Common myeloid progenitor, CD34-positive (primary cell): Measurements from ENCODE around the gene NXF2. TPM values are rescaled to one million over a fixed set of nuclear protein-coding genes. Genes with fewer than 3 reads are reported as not detected.
"Not testable (repeated sequence)": the region's sequence is repeated elsewhere in the genome, so short reads cannot be mapped to it uniquely, and the experiment has no call there.

Experiments used
- CTCF ChIA-PET: fragments of 350-600 bp; sonication (Branson Sonifier 250); formaldehyde crosslinking; loops from one replicate; lab custom pipeline; 2021; ENCODE audit warnings: antibody characterized with exemption; lab: Charles Lee
- POLR2A ChIA-PET: fragments of 350-600 bp; sonication (Branson Sonifier 250); formaldehyde crosslinking; loops from one replicate; lab custom pipeline; 2021; ENCODE audit warnings: antibody characterized with exemption; lab: Charles Lee
- DNase-seq, 3 donors: peaks; one replicate each; pipeline versions ENCODE4 v3.0.0 to v3.0.0-alpha.2; 2013
- H3K27ac ChIP-seq, 2 experiments: 1 replicate in 1 of 2; 2 replicates in 1 of 2; pipeline ENCODE4 v1.7.0; 2013; ENCODE audit warnings: inconsistent platforms in 2 of 2, low read length in 2 of 2, mild to moderate bottlenecking in 2 of 2, low read depth in 1 of 2, moderate library complexity in 1 of 2; ENCODE audit not compliant: severe bottlenecking in 2 of 2, insufficient read depth in 1 of 2, poor library complexity in 1 of 2
- H3K27me3 ChIP-seq, 5 experiments: replicated peaks in 2 of 5; 1 replicate in 3 of 5; 2 replicates in 2 of 5; pipeline versions ENCODE4 v1.6.1 to v1.7.0; 2013; ENCODE audit warnings: low read length in 4 of 5, mild to moderate bottlenecking in 2 of 5, moderate library complexity in 2 of 5, inconsistent platforms in 1 of 5; ENCODE audit not compliant: insufficient read depth in 5 of 5, control insufficient read depth in 4 of 5
- H3K36me3 ChIP-seq, 4 experiments: 1 replicate in 2 of 4; 2 replicates in 2 of 4; pipeline versions ENCODE4 v1.6.1 to v1.7.0; 2013; ENCODE audit warnings: low read length in 3 of 4, control low read depth in 1 of 4, mild to moderate bottlenecking in 1 of 4; ENCODE audit not compliant: control insufficient read depth in 4 of 4, insufficient read depth in 4 of 4
- H3K4me1 ChIP-seq, 4 experiments: 1 replicate in 3 of 4; 2 replicates in 1 of 4; pipeline versions ENCODE4 v1.6.1 to v1.7.1; 2013; ENCODE audit warnings: low read length in 3 of 4, mild to moderate bottlenecking in 3 of 4, control low read depth in 1 of 4, inconsistent platforms in 1 of 4, moderate library complexity in 1 of 4; ENCODE audit not compliant: control insufficient read depth in 4 of 4, insufficient read depth in 4 of 4; ENCODE audit errors: control extremely low read depth in 1 of 4
- H3K4me3 ChIP-seq, 7 experiments: 1 replicate in 4 of 7; 2 replicates in 3 of 7; pipeline versions ENCODE4 v1.5.1 to v1.7.0; 2013; ENCODE audit warnings: mild to moderate bottlenecking in 7 of 7, low read length in 6 of 7, moderate library complexity in 6 of 7, inconsistent platforms in 2 of 7, low read depth in 2 of 7, control low read depth in 1 of 7; ENCODE audit not compliant: insufficient read depth in 4 of 7, control insufficient read depth in 1 of 7; ENCODE audit errors: extremely low read depth in 1 of 7
- H3K9me3 ChIP-seq, 5 experiments: 1 replicate in 4 of 5; 2 replicates in 1 of 5; pipeline versions ENCODE4 v1.6.1 to v1.7.1; 2013; ENCODE audit warnings: low read length in 4 of 5, mild to moderate bottlenecking in 2 of 5, inconsistent platforms in 1 of 5, low read depth in 1 of 5, moderate library complexity in 1 of 5; ENCODE audit not compliant: control insufficient read depth in 4 of 5, insufficient read depth in 2 of 5; ENCODE audit errors: control extremely low read depth in 1 of 5
- WGBS: methylation state at CpG from one replicate; pipeline ENCODE4 v1.1.5; 2013; ENCODE audit not compliant: insufficient coverage; 5-methylcytosine and 5-hydroxymethylcytosine counted together
- polyA plus RNA-seq: library from polyadenylated mRNA; unstranded; fragments of 120-200 nt; gene quantifications from one replicate; pipeline ENCODE4 v1.2.1, GENCODE V29; 2013

The NXF2 gene
- polyA plus RNA-seq: not detected

DNA sequence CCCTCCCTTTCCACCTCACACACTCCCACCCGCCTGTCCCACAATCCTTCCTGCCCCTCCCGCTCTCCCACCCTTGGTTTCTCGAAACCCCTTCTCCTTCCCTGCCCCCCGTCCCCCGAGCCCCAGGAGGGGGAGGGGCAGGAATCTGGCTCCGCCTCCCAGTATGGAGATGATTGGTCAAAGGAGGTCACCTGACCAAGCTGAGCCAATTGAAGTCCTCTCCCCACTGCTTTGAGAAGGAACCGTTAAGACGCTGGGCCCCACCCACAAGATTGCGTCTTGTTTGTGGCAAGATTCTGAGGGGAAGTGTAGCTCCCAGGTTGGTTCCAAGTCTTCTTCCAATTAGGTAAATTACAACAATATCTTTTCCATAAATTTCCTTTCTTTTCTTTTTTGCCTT lies at the start of gene NXF2:
Gene NXF2 (plus strand): TSS at position 275 of the 400 bp plus-strand sequence. CDS start 59,912 bp downstream, outside the sequence.
- POLR2A ChIA-PET, H3K4me3 ChIP-seq, H3K36me3 ChIP-seq, DNase-seq, H3K27me3 ChIP-seq, H3K4me1 ChIP-seq, H3K27ac ChIP-seq, H3K9me3 ChIP-seq, CTCF ChIA-PET: not testable (repeated sequence)
- WGBS: no CpG with 5 or more reads among the region's 9 CpGs

- H3K27me3 ChIP-seq, H3K4me3 ChIP-seq, POLR2A ChIA-PET, CTCF ChIA-PET, H3K27ac ChIP-seq, DNase-seq, H3K9me3 ChIP-seq, H3K4me1 ChIP-seq, H3K36me3 ChIP-seq: not testable (repeated sequence)
- no CpG with 5 or more reads among the region's 5 CpGs for WGBS
These were observed 39.0 kb upstream of the NXF2 start for GRCh38 chrX:102207940-102208339.

- H3K4me3 ChIP-seq, H3K4me1 ChIP-seq, DNase-seq, H3K36me3 ChIP-seq, H3K27ac ChIP-seq, POLR2A ChIA-PET, CTCF ChIA-PET, H3K9me3 ChIP-seq, H3K27me3 ChIP-seq: not testable (repeated sequence)
- no CpG with 5 or more reads among the region's 15 CpGs for WGBS
These were observed 32.0 kb upstream of the NXF2 start, which contains the start of gene TCP11X1 for GRCh38 chrX:102214986-102215385. TCP11X1 (plus strand) TSS chrX:102215301.

GRCh38 chrX:102216497-102216896 lies 30.5 kb upstream of the NXF2 start:
- H3K27me3 ChIP-seq, POLR2A ChIA-PET, H3K9me3 ChIP-seq, H3K36me3 ChIP-seq, DNase-seq, H3K4me3 ChIP-seq, H3K27ac ChIP-seq, CTCF ChIA-PET, H3K4me1 ChIP-seq: not testable (repeated sequence)
- WGBS: no CpG with 5 or more reads among the region's 3 CpGs

GRCh38 chrX:102235678-102236077 lies 11.3 kb upstream of the NXF2 start:
- H3K36me3 ChIP-seq, H3K27me3 ChIP-seq, POLR2A ChIA-PET, H3K9me3 ChIP-seq, H3K4me1 ChIP-seq, H3K27ac ChIP-seq, DNase-seq, H3K4me3 ChIP-seq, CTCF ChIA-PET: not testable (repeated sequence)
- no CpG with 5 or more reads among the region's 7 CpGs for WGBS

- H3K27me3 ChIP-seq, DNase-seq, POLR2A ChIA-PET, H3K4me1 ChIP-seq, H3K27ac ChIP-seq, H3K9me3 ChIP-seq, CTCF ChIA-PET, H3K4me3 ChIP-seq, H3K36me3 ChIP-seq: not testable (repeated sequence)
- WGBS: no CpG with 5 or more reads among the region's 15 CpGs
These were observed 6.7 kb upstream of the NXF2 start for GRCh38 chrX:102240265-102240664.

DNA sequence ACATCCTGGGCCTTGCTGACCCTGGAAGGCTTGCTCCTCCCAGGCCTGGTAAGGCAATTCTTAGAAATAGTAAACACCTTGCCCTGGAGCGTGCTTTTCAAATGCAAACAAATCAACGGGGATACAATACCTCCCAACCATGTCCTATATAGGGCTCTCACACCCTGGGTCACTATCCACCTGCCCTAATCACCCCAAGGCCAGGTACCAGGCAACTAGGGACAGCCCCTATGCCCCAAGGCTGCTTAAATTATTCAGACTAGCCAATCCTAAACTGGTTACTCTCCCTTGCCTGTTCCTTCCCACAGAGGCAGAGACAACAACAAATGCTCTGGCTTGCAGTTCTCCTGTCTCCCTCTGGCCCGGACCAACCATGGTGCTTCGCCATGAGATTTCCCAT lies 25.3 kb downstream of the NXF2 start:
- DNase-seq, H3K9me3 ChIP-seq, H3K27ac ChIP-seq, H3K36me3 ChIP-seq, H3K27me3 ChIP-seq, POLR2A ChIA-PET, CTCF ChIA-PET, H3K4me1 ChIP-seq, H3K4me3 ChIP-seq: not testable (repeated sequence)
- WGBS: no CpG with 5 or more reads among the region's 4 CpGs
